Mesenteric fat pad (tissue), 1 donor: ENCODE results near the gene PLD6. TPM values are rescaled to one million over a fixed set of nuclear protein-coding genes. Genes with fewer than 3 reads are reported as not detected.
"Not testable (repeated sequence)": the region's sequence is repeated elsewhere in the genome, so short reads cannot be mapped to it uniquely, and the experiment has no call there.

Experiments used
- DNase-seq: peaks from one replicate; pipeline ENCODE4 v3.0.0-alpha.2; 2020; ENCODE audit warnings: low spot score
- total RNA-seq: library from RNA; stranded (reverse); fragmentation: NEBNext Ultra II Directional; extraction: Animal tissue kit (Norgen Biotek cat#: 25700); gene quantifications from one replicate; pipeline ENCODE4 v1.2.1, GENCODE V29; 2021
- donor health status: DM: yes; HTN: yes; CAD: no.

Gene PLD6
- total RNA-seq, 1 donor from 2014 or later: 12.4 TPM

GRCh38 chr17:17201271-17201670 lies 4.9 kb downstream of the PLD6 start:
- no peak for DNase-seq

GRCh38 chr17:17200831-17201230 lies 5.3 kb downstream of the PLD6 start:
- DNase-seq: no peak

- DNase-seq: no peak
Observed at GRCh38 chr17:17200311-17200710, 5.8 kb downstream of the PLD6 start.

DNA sequence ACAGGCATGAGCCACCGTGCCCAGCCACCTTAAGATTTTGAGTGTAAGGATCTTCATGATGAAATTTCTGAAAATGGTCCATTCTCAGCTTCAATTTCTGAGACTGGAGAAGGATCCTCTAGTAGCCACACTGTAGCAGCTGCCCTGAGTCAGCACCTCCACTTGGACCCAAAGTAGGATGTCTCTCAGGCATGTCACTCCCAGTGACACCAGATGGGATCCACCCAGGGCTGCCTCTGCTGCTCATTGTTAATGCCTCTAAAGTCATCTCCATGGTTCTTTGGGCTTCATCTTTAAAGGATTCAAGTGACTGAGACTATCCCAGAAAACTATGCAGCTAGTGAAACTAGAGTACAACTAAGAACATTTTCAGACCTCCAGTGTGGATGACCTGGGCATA lies 7.9 kb downstream of the PLD6 start:
- no peak for DNase-seq

DNA sequence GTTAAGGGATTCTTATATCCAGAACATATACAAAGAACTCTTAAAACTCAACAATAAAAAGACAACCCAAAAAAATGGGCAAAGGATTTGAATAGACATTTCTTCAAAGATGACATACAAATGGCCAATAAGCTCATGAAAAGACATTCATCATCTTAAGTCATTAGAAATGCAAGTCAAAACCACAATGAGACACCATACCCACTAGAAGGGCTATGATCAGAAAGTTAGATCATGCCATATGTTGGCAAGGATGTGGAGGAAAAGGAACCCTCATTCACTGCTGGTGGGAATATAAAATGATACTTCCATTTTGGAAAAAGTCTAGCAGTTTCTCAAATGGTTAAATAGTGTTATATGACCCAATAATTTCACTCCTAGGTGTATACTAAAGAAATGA lies 9.4 kb downstream of the PLD6 start:
- DNase-seq: no peak

GRCh38 chr17:17195466-17195865 lies 10.7 kb downstream of the PLD6 start:
- not testable (repeated sequence) for DNase-seq

DNA sequence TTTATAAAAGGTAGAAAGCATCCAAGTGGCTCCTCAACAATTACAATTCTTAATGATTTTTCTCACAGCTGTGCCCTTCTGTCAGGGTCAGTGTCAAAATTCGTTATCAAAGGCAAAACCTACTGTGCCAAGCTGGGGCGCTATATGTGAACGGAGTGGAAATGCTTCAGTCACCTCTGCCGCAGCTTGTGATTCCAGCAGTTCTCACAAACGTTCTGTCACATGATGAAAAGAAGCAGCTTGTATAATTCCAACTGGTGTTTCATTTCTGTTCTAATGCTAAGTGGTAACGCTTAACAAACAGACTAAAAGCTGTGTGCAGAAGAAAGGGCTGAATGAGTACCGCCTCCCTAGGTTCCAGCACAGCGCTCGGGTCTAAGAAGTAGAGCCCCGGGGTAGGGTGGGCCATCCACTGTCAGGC lies 14.2 kb downstream of the PLD6 start:
- no peak for DNase-seq

GRCh38 chr17:17191346-17191792 lies 14.8 kb downstream of the PLD6 start:
- no peak for DNase-seq

- DNase-seq: no peak
Observed at GRCh38 chr17:17190188-17190587, 15.9 kb downstream of the PLD6 start.

DNA sequence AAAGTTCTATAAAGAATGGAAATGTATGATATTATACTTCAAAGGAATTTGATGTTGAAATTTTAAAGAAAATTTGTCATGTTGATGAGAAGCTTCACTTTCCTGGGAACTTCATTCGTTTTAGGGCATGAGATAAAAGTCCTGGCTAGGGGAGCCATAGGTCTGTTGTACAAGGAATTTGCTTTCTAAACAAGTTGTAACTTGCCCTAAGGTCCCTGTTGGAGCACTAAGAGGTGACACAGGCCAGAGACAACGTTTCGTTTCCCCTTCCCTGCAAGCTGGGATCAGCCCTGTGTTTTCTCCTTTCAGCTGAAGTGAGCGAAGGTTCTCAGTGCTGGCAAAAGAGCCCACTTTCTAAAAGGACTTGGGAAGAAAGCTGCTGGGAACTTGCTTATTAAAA lies 16.6 kb downstream of the PLD6 start:
- DNase-seq: no peak

DNA sequence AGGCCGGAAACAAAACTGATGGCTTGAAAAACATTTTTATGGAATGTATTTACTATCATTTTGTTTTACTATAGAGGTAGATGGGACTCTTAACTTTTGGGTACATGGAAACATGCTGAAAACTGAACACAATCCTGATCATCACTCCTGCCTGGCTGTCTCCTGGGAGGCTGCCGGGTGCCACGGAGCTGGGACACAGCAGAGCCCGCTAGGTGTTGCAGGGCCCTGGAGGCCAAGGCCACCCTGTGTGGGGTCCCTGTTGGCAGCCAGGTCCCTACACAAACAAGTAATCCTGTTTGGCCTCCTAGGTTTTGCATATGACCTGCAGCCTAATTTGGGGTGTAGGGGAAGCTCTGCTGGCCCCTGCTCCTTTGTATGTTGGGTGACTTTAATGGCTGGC lies 17.5 kb downstream of the PLD6 start:
- no peak for DNase-seq

GRCh38 chr17:17186551-17187505 lies 19.3 kb downstream of the PLD6 start:
- DNase-seq: no peak

- DNase-seq: no peak
Observed at GRCh38 chr17:17186051-17186450, 20.1 kb downstream of the PLD6 start.

DNA sequence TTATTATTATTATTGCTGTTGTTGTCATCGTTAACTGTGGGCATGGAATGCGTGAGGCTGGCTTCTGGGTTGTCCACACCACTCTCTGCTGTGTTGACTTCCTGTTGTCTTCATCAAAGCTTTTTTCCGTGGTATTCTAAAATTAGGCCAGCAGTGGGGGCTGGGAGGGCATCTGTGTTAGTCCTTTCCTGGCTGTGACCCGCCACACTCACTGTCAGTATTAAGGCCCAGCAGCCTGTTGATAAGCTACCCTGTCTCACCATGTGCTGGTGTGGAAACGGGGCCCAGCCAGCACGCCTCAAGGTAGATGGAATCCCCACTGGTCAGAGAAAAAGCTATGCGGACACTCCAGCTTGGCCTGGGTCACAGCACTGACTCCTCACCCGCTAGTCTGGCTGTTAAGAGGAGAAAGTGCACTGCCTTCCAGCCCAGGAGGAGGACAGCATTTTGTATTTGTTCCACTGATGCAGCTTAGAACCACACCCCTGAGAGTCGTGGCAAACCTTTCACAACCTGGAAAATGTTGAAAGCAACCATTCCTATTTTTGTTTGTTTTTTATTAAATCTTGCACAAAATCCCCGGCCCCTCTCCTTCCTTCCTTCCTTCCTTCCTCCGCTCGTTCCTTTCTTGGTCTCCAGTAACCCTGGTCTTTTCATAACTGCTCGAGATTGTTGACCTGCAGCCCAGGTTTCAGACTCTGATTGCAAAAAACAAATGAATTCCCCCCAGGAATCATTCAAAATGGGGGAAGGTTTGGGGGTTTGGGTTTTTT lies 21.0 kb downstream of the PLD6 start:
- not testable (repeated sequence) for DNase-seq

DNA sequence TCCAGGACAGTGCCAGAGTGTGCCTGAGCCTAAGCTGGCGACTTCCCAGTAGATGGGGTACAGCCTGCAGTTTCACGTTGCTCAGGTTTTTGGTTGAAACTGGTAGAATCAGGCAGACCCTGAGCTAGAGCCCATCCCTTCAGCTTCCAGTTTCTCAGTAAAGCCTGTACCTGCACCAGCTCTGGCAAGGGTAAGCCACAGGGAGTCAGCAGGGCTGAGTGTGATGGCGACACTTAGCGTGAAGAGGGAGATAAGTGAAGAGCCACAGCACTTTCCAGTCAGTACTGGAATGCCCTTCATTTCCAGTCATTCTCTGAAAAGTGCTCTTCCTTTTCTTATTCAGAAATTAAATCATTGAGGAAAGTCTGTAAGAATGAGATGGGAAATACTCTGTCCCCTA lies 22.4 kb downstream of the PLD6 start:
- no peak for DNase-seq

- DNase-seq: no peak
Observed at GRCh38 chr17:17182598-17183136, 23.5 kb downstream of the PLD6 start.

DNA sequence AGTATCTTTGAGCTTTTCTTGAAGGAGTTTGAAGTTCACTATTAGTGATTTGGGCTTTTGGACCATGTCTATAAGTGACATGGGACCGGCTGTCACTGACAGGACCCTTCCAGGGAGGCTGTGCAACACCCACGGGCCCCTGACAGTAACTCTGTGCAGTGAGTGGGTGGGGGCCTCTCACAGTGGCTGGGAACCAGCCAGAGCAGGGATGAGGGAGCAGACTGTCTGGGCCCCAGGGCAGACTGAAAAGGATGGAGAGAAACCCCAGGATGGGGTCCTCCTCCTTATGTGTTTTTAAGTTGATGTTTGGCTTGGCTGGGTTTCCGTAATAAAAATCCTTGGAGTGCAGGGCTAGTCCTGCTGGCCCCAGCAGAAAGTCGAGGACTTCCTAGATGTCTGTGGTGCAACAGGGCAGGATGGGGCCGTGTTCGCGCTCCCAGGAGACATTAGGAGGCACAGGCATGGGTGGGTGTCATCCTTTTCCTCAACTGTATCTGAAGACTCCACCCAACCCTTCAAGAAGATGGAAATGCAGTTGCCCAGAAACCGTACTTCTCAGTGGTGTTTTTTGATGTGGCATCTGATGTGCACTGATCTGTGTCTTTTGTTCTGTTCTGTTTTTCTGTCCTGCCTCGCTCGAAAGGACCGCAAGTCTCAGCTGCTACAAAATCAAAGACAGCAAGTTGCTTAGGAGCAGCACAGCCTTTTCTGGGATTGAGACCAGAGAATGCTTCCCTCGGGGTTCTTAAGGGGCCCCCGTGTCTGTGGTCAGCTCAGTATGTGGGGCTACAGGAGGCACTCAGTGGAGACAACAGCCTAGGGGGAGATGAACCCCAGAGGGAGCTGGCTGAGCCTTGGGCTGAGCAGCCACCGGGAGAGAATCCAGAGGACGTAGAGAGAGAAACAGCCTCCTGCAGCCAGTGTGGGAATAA lies 24.2 kb downstream of the PLD6 start:
- DNase-seq: no peak

DNA sequence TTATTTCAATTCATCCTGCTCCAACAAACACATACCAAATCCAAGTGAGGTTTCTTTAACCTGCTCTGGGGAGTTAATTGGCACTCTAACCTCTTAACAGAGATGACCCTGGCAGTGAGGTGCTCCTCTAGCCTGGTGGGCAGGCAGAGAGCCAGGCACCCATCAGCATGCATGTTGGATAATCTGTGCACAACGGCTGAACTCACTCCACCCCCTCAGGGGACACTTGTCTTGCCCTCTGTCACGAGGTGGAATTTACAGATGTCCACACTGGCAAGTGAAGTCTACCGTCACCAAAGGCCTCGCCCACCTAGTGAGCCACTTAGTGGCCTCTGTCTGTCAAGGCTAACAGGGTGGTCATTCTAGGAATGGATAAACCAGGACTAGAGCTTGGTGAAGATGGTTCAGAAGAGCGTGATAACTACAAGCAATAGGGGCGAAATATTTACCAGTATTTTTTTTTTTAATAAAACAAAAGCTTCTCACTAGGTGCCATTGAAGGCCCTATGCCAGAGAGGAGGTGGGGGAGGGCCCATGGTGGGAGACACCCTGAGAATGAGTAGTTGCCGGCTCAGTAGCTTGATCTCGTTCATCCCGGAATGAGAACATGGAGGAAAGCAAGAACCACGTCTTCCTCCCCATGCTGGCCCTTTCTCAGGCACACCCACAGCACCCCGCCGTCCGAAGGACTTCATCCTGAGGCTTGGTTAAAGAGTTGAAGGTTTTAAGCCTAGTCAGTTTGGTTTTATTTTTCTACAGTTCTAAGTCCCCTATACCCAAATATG lies 25.2 kb downstream of the PLD6 start:
- DNase-seq: no peak

GRCh38 chr17:17180141-17180603 lies 26.0 kb downstream of the PLD6 start:
- no peak for DNase-seq

DNA sequence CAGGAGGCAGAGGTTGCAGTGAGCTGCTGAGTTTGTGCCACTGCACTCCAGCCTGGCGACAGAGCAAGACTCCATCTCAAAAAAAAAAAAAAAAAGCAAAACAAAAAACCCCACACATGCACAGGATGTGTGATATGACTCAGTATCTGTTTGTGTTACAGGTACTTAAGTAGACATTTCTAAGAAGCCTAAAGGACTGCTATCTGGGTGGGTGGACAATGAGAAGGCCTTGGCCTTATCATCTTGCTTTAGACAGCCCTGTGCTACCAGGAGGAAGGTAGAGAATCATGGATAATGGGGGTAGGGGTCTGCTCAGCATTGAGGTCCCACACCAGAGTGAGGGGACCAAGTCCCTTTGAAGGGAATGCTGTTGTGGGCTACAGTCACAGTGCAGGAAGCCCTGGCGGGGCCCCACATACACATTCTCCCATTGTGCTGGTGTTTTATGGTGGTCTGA lies 26.7 kb downstream of the PLD6 start:
- DNase-seq: no peak
